Measurements from ENCODE around the gene ZNRF4.

ZNRF4 gene

GRCh38 chr19:5456130-5456840 lies 1.1 kb downstream of the ZNRF4 start:
- DNase-seq (ENCODE audit: low read depth, low spot score): no peak
- POLR2A ChIA-PET: no interaction called here
- TF ChIP-seq CTCF (IDR thresholded peaks at IDR 0.05; ENCODE audit: insufficient read depth, low read length, missing control alignments): no peak
- CTCF ChIA-PET: no interaction called here
- no peak overlapping the region for H3K4me3 ChIP-seq (ENCODE audit: low read depth, low read length)

GRCh38 chr19:5456841-5457200 lies 1.6 kb downstream of the ZNRF4 start:
- DNase-seq (ENCODE audit: low read depth, low spot score): no peak
- H3K4me3 ChIP-seq (ENCODE audit: low read depth, low read length): no peak overlapping the region
- ChIA-PET POLR2A (no interaction called here), CTCF (no interaction called here)
- no peak for TF ChIP-seq CTCF (IDR thresholded peaks at IDR 0.05; ENCODE audit: insufficient read depth, low read length, missing control alignments)

GRCh38 chr19:5457709-5458108 lies 2.5 kb downstream of the ZNRF4 start:
- ChIA-PET CTCF (no interaction called here), POLR2A (no interaction called here)
- no peak for TF ChIP-seq CTCF (IDR thresholded peaks at IDR 0.05; ENCODE audit: insufficient read depth, low read length, missing control alignments)
- H3K4me3 ChIP-seq (ENCODE audit: low read depth, low read length): no peak overlapping the region
- DNase-seq (ENCODE audit: low read depth, low spot score): no peak

GRCh38 chr19:5458420-5458819 lies 3.2 kb downstream of the ZNRF4 start:
- CTCF ChIA-PET: no interaction called here
- POLR2A ChIA-PET: no interaction called here
- no peak for DNase-seq (ENCODE audit: low read depth, low spot score)

GRCh38 chr19:5459360-5459759 lies 4.1 kb downstream of the ZNRF4 start:
- no peak for TF ChIP-seq CTCF (IDR thresholded peaks at IDR 0.05; ENCODE audit: insufficient read depth, low read length, missing control alignments)
- DNase-seq (ENCODE audit: low read depth, low spot score): no peak
- no peak overlapping the region for H3K4me3 ChIP-seq (ENCODE audit: low read depth, low read length)
- ChIA-PET CTCF (no interaction called here), POLR2A (no interaction called here)

More at GRCh38 chr19:5458420-5458819, 3.2 kb downstream of the ZNRF4 start:
- no peak overlapping the region for H3K4me3 ChIP-seq (ENCODE audit: low read depth, low read length)
- TF ChIP-seq CTCF (IDR thresholded peaks at IDR 0.05; ENCODE audit: insufficient read depth, low read length, missing control alignments): no peak

- no peak overlapping the region for H3K4me3 ChIP-seq (ENCODE audit: low read depth, low read length)
- CTCF ChIA-PET: no interaction called here
- TF ChIP-seq CTCF (IDR thresholded peaks at IDR 0.05; ENCODE audit: insufficient read depth, low read length, missing control alignments): no peak
- POLR2A ChIA-PET: no interaction called here
- no peak for DNase-seq (ENCODE audit: low read depth, low spot score)
Measured at GRCh38 chr19:5460748-5461147, 5.5 kb downstream of the ZNRF4 start.

Data from AG04449 (cell line).